Fibroblast of villous mesenchyme (primary cell): ENCODE measurements around the gene TNNT2. TPM values are rescaled to one million over a fixed set of nuclear protein-coding genes. Genes with fewer than 3 reads are reported as not detected.

Source experiments
- DNase-seq: peaks from one replicate; pipeline ENCODE4 v3.0.0-alpha.2; 2010; ENCODE audit warnings: low read depth
- H3K4me3 ChIP-seq: 2 replicates; pipeline ENCODE4 v1.5.1; 2011; ENCODE audit warnings: low read depth, mild to moderate bottlenecking, low read length
- total RNA-seq: library from RNA; depleted of rRNA; stranded (reverse); fragments of >200 nt; gene quantifications from 2 replicates; pipeline ENCODE4 v1.2.3, GENCODE V29; 2012
- TF ChIP-seq, protein P1 (sequence below): IDR thresholded peaks from 2 replicates; pipeline ENCODE4 v1.5.1; 2012; ENCODE audit warnings: low read depth, mild to moderate bottlenecking, low read length; ENCODE audit not compliant: insufficient read depth

TNNT2 gene
- total RNA-seq, 1 donor, result 3.5 TPM

DNA sequence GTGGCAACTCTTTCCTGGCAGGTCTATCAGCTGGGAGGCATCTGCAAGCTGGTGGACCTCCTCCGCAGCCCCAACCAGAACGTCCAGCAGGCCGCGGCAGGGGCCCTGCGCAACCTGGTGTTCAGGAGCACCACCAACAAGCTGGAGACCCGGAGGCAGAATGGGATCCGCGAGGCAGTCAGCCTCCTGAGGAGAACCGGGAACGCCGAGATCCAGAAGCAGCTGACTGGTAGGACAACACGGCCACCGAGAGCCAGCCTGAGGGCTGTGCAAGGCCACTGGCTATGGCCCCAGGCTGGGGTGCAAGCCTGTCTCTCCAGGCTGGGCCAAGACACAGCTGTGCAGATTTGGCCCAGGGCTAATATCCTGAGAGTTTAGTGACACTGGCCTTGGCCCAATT is 59.9 kb downstream of the TNNT2 start:
- H3K4me3 ChIP-seq, result no peak overlapping the region
- no peak for DNase-seq
- TF ChIP-seq, protein P1, sequence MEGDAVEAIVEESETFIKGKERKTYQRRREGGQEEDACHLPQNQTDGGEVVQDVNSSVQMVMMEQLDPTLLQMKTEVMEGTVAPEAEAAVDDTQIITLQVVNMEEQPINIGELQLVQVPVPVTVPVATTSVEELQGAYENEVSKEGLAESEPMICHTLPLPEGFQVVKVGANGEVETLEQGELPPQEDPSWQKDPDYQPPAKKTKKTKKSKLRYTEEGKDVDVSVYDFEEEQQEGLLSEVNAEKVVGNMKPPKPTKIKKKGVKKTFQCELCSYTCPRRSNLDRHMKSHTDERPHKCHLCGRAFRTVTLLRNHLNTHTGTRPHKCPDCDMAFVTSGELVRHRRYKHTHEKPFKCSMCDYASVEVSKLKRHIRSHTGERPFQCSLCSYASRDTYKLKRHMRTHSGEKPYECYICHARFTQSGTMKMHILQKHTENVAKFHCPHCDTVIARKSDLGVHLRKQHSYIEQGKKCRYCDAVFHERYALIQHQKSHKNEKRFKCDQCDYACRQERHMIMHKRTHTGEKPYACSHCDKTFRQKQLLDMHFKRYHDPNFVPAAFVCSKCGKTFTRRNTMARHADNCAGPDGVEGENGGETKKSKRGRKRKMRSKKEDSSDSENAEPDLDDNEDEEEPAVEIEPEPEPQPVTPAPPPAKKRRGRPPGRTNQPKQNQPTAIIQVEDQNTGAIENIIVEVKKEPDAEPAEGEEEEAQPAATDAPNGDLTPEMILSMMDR, result no peak

DNA sequence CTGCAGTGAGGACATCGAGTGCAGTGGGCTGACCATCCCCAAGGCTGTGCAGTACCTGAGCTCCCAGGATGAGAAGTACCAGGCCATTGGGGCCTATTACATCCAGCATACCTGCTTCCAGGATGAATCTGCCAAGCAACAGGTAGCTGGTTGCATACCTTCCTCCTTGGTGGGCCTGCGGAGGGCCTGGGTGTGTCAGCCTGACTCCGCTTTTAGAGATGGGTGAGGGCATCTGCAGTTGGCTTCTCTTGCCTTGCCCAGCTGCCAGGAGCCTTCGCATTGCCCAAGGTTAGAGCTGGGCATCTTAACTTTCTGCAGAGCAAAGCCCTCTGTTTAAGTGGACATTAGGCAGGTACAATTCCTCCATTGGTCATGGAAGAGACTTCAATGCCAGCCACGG is 60.9 kb downstream of the TNNT2 start:
- DNase-seq, result no peak
- no peak overlapping the region for H3K4me3 ChIP-seq
- TF ChIP-seq, protein P1, result no peak

DNA sequence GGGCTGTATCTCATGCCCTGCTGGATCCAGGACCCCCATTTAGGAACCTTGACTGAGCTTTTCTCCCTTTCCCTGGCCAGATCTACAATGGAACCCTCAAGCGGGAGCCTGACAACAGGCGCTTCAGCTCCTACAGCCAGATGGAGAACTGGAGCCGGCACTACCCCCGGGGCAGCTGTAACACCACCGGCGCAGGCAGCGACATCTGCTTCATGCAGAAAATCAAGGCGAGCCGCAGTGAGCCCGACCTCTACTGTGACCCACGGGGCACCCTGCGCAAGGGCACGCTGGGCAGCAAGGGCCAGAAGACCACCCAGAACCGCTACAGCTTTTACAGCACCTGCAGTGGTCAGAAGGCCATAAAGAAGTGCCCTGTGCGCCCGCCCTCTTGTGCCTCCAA is 64.4 kb downstream of the TNNT2 start:
- no peak for DNase-seq
- no peak overlapping the region for H3K4me3 ChIP-seq

DNA sequence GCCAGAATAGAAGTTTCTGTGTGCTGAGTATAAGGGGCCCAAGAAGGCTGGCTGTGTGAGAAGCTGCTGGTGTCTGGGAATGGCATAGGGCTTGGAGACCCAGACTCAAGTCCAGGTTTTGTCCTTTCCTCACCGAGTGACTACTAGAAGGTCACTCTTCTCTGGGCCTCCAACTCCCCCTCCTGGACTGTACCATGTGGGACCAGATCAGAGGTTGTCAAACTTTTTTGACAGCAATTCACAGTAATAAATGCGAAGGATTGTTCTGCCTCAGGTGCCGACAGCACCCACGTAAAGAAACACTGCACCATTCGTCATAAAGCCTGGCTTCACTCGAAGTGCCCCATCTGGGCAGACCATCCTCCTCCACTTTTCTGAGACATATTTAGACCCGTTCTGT is 65.2 kb downstream of the TNNT2 start:
- TF ChIP-seq, protein P1, result no peak
- no peak overlapping the region for H3K4me3 ChIP-seq

More for the DNA sequence above, 64.4 kb downstream of the TNNT2 start:
- TF ChIP-seq, protein P1, result no peak

DNA sequence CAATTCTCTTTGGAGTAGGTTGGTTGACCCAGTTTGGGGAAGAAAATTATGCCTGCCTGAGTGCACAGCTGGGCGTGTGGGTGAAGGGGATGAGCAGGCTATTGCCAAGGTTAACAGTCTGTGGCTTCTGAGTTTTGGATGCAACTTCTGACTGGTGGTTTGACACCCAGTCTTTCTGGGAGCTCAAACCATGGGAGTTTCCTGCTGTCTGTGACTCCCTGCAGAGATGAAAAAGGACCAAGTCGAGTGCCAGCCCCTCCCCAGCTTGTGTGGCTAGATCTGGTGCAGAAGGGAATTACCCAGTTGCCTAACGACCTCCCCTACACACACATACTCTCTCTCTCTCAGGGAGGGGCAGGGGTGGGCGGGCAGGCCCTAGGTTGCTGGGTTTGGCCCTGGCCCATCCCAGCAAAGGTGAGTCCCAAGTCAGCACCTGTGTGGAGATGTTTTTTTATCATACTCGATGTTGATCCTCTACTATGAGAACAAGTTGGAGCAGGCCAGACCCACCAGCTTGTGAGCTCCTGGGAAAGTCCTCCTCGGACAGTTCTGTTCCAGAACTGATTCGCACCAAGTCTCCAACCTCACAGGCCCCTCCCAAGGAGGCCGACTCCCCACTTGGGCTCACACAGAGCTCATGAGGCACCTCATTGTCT is 66.0 kb downstream of the TNNT2 start:
- TF ChIP-seq, protein P1, result no peak
- no peak overlapping the region for H3K4me3 ChIP-seq
- no peak for DNase-seq

More for the DNA sequence above, 65.2 kb downstream of the TNNT2 start:
- DNase-seq, result no peak

DNA sequence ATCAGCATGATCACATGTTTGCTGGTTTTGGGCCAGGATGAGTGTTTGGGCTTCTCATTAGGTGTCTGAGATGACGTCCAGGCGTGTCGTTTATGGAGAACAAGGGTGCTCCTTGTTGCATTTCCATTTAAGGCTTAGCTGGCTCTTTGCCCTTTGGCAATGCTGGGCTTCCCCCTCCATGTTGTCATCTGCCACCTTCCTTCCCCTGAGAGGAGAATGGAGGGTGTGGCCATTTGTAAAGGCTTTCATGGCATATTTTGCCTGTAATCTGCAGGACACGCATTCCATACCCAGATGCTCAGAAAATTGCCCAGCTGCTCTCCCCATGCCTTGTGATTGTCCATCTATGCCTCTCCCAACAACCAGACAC is 66.5 kb downstream of the TNNT2 start:
- H3K4me3 ChIP-seq, result no peak overlapping the region
- TF ChIP-seq, protein P1, result no peak
- no peak for DNase-seq
